AG08395 (cell line): ENCODE data around the gene BAIAP3.

ENCODE experiments used
- DNase-seq: peaks from one replicate; pipeline ENCODE4 v3.0.0; 2012; ENCODE audit warnings: mixed read lengths, low spot score

BAIAP3 gene

GRCh38 chr16:1371054-1371978 lies 37.9 kb downstream of the BAIAP3 start:
- no peak for DNase-seq

- DNase-seq = no peak
Measured at GRCh38 chr16:1372292-1372950, 39.0 kb downstream of the BAIAP3 start.

GRCh38 chr16:1374418-1375297 lies 41.2 kb downstream of the BAIAP3 start:
- DNase-seq = no peak

GRCh38 chr16:1375298-1375640 lies 41.8 kb downstream of the BAIAP3 start:
- no peak for DNase-seq

GRCh38 chr16:1375741-1376410 lies 42.4 kb downstream of the BAIAP3 start:
- DNase-seq = no peak

- no peak for DNase-seq
Measured at GRCh38 chr16:1377406-1378010, 44.1 kb downstream of the BAIAP3 start.

GRCh38 chr16:1378087-1378803 lies 44.8 kb downstream of the BAIAP3 start:
- no peak for DNase-seq

GRCh38 chr16:1378804-1379303 lies 45.4 kb downstream of the BAIAP3 start:
- DNase-seq = peak; percentile 88

- peak; percentile 83 for DNase-seq
Measured at GRCh38 chr16:1379304-1380076, 46.0 kb downstream of the BAIAP3 start.

GRCh38 chr16:1380195-1380594 lies 46.8 kb downstream of the BAIAP3 start:
- no peak for DNase-seq

- no peak for DNase-seq
Measured at GRCh38 chr16:1381612-1382406, 48.4 kb downstream of the BAIAP3 start.

GRCh38 chr16:1383556-1383955 lies 50.1 kb downstream of the BAIAP3 start:
- DNase-seq = no peak

- no peak for DNase-seq
Measured at GRCh38 chr16:1385232-1385631, 51.8 kb downstream of the BAIAP3 start.

GRCh38 chr16:1387331-1387730 lies 53.9 kb downstream of the BAIAP3 start:
- DNase-seq = no peak

- DNase-seq = no peak
Measured at GRCh38 chr16:1389762-1390161, 56.3 kb downstream of the BAIAP3 start.

- no peak for DNase-seq
Measured at GRCh38 chr16:1390239-1390779, 56.9 kb downstream of the BAIAP3 start.

GRCh38 chr16:1392826-1393225 lies 59.4 kb downstream of the BAIAP3 start:
- no peak for DNase-seq

GRCh38 chr16:1393613-1394176 lies 60.2 kb downstream of the BAIAP3 start:
- no peak for DNase-seq
